Kidney (tissue), 14 donors: ENCODE data around the gene MAD1L1. TPM values are rescaled to one million over a fixed set of nuclear protein-coding genes. Genes with fewer than 3 reads are reported as not detected.

Experiments used
- DNase-seq, 5 donors: peaks; one replicate each; pipeline ENCODE4 v3.0.0-alpha.2; 2013 to 2020
- FAIRE-seq: peaks from 2 replicates; lab custom pipeline; 2012; peaks lifted over from hg19 to GRCh38; lab: Jason Lieb, UNC
- H3K27ac ChIP-seq, 2 donors: one replicate each; pipeline ENCODE4 v1.7.0; 2013; ENCODE audit warnings: low read depth in 2 of 2, low read length in 2 of 2, inconsistent platforms in 1 of 2
- H3K27me3 ChIP-seq: one replicate; pipeline ENCODE4 v1.7.1; 2013; ENCODE audit warnings: low read length, inconsistent platforms; ENCODE audit not compliant: control insufficient read depth, insufficient read depth
- H3K36me3 ChIP-seq, 3 donors: one replicate each; pipeline versions ENCODE4 v1.7.0 to v1.7.1; 2013; ENCODE audit warnings: low read length in 3 of 3, control low read depth in 1 of 3, inconsistent platforms in 1 of 3; ENCODE audit not compliant: insufficient read depth in 3 of 3, control insufficient read depth in 2 of 3
- H3K4me1 ChIP-seq, 3 donors: one replicate each; pipeline versions ENCODE4 v1.7.0 to v1.7.1; 2013; ENCODE audit warnings: low read length in 3 of 3, inconsistent platforms in 1 of 3, low read depth in 1 of 3; ENCODE audit not compliant: control insufficient read depth in 2 of 3, insufficient read depth in 2 of 3
- H3K4me3 ChIP-seq, 3 donors: one replicate each; pipeline versions ENCODE4 v1.7.0 to v1.8.1; 2013; ENCODE audit warnings: low read length in 3 of 3, control low read depth in 1 of 3, inconsistent platforms in 1 of 3
- H3K9ac ChIP-seq, 3 donors: one replicate each; pipeline versions ENCODE4 v1.7.0 to v1.7.1; 2013; ENCODE audit warnings: low read length in 3 of 3, control low read depth in 1 of 3, inconsistent platforms in 1 of 3
- H3K9me3 ChIP-seq, 3 donors: one replicate each; pipeline versions ENCODE4 v1.7.0 to v1.7.1; 2013; ENCODE audit warnings: low read length in 3 of 3, control low read depth in 1 of 3, inconsistent platforms in 1 of 3; ENCODE audit not compliant: control insufficient read depth in 2 of 3, insufficient read depth in 1 of 3
- intact Hi-C: fragments of 100-400 bp; cut with DNase I; formaldehyde crosslinking; loops from one replicate; pipeline ENCODE4 v1.11.1; 2022
- polyA plus RNA-seq: library from polyadenylated mRNA; stranded (reverse); fragments of 350-450 nt; fragmentation: Illumina TruSeq; extraction: RNeasy Lipid Tissue Mini Kit (QIAGEN cat#74804); gene quantifications from one replicate; pipeline ENCODE4 v1.2.3, GENCODE V29; 2014; ENCODE audit warnings: low read depth, low replicate concordance; ENCODE audit not compliant: insufficient read depth
- total RNA-seq: library from RNA; stranded (reverse); fragmentation: NEBNext Ultra II Directional; extraction: Animal tissue kit (Norgen Biotek cat#: 25700); gene quantifications from one replicate; pipeline ENCODE4 v1.2.1, GENCODE V29; 2021
- TF ChIP-seq, protein P1 (sequence below): IDR thresholded peaks from 3 replicates; pipeline ENCODE4 v1.5.1; 2012; ENCODE audit warnings: mild to moderate bottlenecking, moderate library complexity, borderline replicate concordance; ENCODE audit not compliant: insufficient read depth; ENCODE audit errors: extremely low read depth
- donor health status: control.
- donor health status: control.
- donor health status: control.
- donor health status: control.
- donor health status: control.
- donor health status: DM: yes; HTN: yes; CAD: no.
- donor health status: Normal renal cell carcinoma (clear cell type).

The MAD1L1 gene
- total and polyA plus RNA-seq, 2 donors from 2014 or later, result 33.2 to 45.2 TPM

DNA sequence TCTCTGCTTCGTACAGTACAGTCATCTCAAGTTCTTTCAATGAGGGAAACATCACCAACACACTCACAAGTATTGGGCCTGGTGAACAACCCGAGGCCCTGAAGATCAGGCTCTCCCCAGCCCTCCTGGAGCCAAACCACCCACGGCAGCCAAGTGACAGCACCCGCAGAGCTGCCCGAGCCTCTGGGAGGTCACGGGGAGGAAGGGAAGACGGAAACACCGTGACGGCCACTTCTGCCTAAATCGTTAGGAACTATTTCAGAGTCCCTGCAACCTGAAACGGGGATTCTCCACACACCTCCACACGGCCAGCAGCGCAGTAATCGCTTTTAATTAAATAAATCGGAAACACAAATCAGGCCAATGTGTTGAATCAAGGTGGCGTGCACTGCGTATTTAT is 222.6 kb downstream of the MAD1L1 start:
- FAIRE-seq (no peak), DNase-seq (peak in 2 of 5 donors; percentile 40 to 53)
- Histone ChIP-seq H3K4me1 (peaks cover 0 to 2% (median 0%) of the 10 kb centered on the region in 3 donors), H3K27ac (no peak overlapping the region), H3K9ac (no peak overlapping the region), H3K4me3 (no peak overlapping the region), H3K9me3 (no peaks in the 10 kb centered on the region), H3K27me3 (no peaks in the 10 kb centered on the region), H3K36me3 (no peaks in the 10 kb centered on the region)
- TF ChIP-seq, protein P1, sequence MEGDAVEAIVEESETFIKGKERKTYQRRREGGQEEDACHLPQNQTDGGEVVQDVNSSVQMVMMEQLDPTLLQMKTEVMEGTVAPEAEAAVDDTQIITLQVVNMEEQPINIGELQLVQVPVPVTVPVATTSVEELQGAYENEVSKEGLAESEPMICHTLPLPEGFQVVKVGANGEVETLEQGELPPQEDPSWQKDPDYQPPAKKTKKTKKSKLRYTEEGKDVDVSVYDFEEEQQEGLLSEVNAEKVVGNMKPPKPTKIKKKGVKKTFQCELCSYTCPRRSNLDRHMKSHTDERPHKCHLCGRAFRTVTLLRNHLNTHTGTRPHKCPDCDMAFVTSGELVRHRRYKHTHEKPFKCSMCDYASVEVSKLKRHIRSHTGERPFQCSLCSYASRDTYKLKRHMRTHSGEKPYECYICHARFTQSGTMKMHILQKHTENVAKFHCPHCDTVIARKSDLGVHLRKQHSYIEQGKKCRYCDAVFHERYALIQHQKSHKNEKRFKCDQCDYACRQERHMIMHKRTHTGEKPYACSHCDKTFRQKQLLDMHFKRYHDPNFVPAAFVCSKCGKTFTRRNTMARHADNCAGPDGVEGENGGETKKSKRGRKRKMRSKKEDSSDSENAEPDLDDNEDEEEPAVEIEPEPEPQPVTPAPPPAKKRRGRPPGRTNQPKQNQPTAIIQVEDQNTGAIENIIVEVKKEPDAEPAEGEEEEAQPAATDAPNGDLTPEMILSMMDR, result no peak
- intact Hi-C loops, result no loop called here

DNA sequence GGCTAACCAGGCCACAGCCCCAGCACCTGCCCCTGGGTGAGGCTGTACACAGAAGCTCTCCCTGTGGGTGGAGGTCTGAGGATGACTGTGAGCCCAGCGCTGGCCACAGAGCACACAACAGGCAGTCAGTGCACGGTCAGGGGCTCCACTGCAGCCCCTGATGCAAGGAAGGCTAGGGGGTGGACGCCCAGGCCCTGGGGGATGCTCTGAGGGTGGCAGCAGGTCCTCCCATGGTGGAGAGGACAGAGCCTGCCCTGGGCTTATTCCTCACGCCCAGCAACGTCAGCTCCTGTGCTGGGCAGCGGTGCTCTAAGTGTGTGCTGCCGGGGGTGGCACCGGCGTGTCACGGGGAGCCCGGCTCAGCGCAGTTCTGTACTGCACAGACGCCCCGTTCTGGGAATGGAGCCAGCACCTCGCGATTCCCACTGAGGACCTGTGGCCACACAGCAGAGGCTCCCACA is 223.2 kb downstream of the MAD1L1 start:
- TF ChIP-seq, protein P1, result no peak
- H3K9me3 ChIP-seq, result no peaks in the 10 kb centered on the region
- FAIRE-seq (no peak), DNase-seq (peak in 2 of 5 donors; percentile 43 to 68)
- H3K27ac ChIP-seq, result no peak overlapping the region
- peaks cover 0 to 2% (median 0%) of the 10 kb centered on the region in 3 donors for H3K4me1 ChIP-seq
- H3K27me3 ChIP-seq, result no peaks in the 10 kb centered on the region
- H3K4me3 ChIP-seq, result no peak overlapping the region
- H3K36me3 ChIP-seq, result no peaks in the 10 kb centered on the region
- H3K9ac ChIP-seq, result no peak overlapping the region
- intact Hi-C loops, result no loop called here

DNA sequence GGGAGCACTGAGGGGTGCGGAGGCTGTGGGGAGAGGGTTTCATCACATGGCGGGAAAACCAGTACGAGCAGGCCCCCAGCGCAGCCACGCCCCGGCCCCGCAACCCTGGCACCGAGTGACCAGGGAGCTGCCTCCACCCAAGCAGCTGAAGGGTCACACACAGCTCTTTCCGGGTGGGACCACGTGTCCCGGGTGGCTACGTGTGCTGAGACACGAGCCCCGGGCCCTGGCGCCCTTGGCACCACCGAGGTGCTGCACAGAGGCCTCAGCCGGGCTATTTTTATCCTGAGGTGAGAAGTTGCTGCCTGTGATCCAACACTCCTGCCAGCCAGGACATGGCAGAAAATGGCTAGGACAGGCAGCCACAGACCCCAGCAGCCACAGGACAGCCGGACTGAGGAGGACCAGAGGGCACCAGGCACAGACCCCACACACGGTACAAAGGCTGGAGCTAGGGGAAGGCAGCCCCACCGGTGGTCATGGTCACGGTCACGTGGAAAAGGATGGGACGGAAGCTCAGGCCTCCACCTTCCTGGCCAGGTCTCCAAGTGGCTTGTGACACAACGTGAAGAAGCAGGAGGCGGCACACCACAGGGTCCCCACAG is 223.7 kb downstream of the MAD1L1 start:
- TF ChIP-seq, protein P1, result no peak
- FAIRE-seq, result no peak
- DNase-seq, result peak in 2 of 5 donors; percentile 38 to 64
- no peak overlapping the region for H3K27ac ChIP-seq
- H3K36me3 ChIP-seq, result no peaks in the 10 kb centered on the region
- H3K4me3 ChIP-seq, result no peak overlapping the region
- intact Hi-C loops, result no loop called here
- peaks cover 0 to 2% (median 0%) of the 10 kb centered on the region in 3 donors for H3K4me1 ChIP-seq
- no peaks in the 10 kb centered on the region for H3K9me3 ChIP-seq
- H3K9ac ChIP-seq, result no peak overlapping the region
- no peaks in the 10 kb centered on the region for H3K27me3 ChIP-seq
